OCI-LY7 (cell line): ENCODE measurements around the gene PRMT5.

Experiments
- CTCF ChIP-seq: fragments of 200-600 bp; sonication (generic); conservative IDR thresholded peaks from 2 replicates; pipeline ENCODE4 v1.5.1; 2014; ENCODE audit warnings: mild to moderate bottlenecking, antibody characterized with exemption, low read length, moderate library complexity, mixed read lengths
- EZH2phosphoT487 ChIP-seq: fragments of 200-600 bp; sonication (generic); IDR thresholded peaks from 2 replicates; pipeline ENCODE4 v1.6.1; 2018; ENCODE audit warnings: low read depth, borderline replicate concordance, mild to moderate bottlenecking, mixed run types, antibody characterized with exemption, low read length, moderate library complexity, mixed read lengths

- TF ChIP-seq CTCF = no peak
- TF ChIP-seq EZH2phosphoT487 = no peak
Measured at GRCh38 chr14:22884738-22885523, 44.2 kb downstream of the PRMT5 start.
